NCI-H2107 treated with DMSO at 0.1 percent for 48 hours (cell line): ENCODE data around the gene OR2A14.
"Not testable (repeated sequence)": the region's sequence is repeated elsewhere in the genome, so short reads cannot be mapped to it uniquely, and the experiment has no call there.

ENCODE experiments used
- DNase-seq: peaks from one replicate; lab custom pipeline; 2025; ENCODE audit not compliant: unreplicated experiment; lab: John Stamatoyannopoulos, UW

Gene OR2A14

GRCh38 chr7:144148224-144148827, 25.4 kb downstream of the OR2A14 start:
- DNase-seq = no peak

GRCh38 chr7:144158861-144159260, 35.9 kb downstream of the OR2A14 start:
- DNase-seq = no peak

- no peak for DNase-seq
Observed at GRCh38 chr7:144164784-144165183, 41.8 kb downstream of the OR2A14 start.

- DNase-seq = not testable (repeated sequence)
Observed at GRCh38 chr7:144171594-144172350, 48.8 kb downstream of the OR2A14 start.

DNA sequence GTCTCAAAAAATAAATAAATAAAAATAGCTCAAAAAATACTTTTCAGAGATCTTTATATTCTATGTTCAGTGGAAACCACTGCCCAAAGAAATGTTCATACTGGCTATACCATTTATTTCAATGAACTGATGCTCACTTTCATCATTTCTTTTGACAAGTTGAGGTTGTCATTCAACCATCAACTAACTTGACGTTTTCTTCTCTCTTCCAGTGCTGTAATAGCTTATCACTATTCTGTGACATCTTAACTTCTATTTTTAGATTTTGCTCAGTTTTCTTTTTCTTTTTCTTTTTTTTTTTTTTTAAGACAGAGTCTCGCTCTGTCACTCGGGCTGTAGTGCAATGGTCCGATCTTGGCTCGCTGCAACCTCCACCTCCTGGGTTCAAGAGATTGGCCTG, 51.6 kb downstream of the OR2A14 start:
- DNase-seq = no peak

DNA sequence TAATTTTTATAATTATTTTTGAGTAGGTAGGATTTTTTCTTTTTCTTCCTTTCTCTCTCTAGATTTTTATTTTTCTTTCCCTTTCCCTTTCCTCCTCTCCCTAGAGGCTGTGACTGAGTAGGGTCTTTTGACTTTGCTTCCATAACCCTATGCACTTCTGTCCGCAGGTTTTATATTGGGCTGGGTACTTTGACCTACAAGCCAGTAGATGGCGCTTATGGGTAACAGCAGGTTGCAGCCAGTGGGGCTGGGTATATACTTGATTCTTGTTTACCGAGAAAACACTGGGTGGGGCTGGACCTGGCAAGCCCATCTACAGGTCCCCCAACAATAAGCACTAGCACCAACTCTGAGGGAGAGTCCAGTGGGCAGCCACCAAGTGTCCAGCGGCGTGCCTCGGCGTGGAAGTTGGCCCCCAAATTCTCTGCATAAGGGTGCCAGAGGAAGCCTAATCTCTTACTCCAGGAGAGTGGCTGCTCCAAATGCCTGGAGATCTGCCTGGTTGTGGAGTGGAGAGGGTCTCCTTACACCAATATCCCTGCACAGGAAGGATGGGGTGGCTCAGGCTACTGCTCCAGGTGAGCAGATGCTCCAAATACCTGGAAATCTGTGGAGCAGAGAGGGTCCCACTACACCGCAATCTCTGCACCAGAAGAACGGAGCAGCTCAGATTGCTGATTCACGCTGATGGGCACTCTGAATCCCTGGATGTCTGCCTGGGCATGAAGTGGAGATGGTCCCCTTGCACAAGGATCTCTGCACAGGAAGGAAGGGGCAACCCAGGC, 55.6 kb downstream of the OR2A14 start:
- DNase-seq = not testable (repeated sequence)

- DNase-seq = not testable (repeated sequence)
Observed at GRCh38 chr7:144179165-144179479, 56.1 kb downstream of the OR2A14 start.
